Body of pancreas (tissue), 4 donors: ENCODE measurements around the gene GP1BB. TPM values are rescaled to one million over a fixed set of nuclear protein-coding genes. Genes with fewer than 3 reads are reported as not detected.

ENCODE experiments used
- ATAC-seq: fragments of 150-250 bp; one replicate; pipeline ENCODE4 v1.9.1; 2016
- DNase-seq, 4 donors: peaks; one replicate each; pipeline ENCODE4 v3.0.0-alpha.2; 2019
- H3K27ac ChIP-seq, 4 donors: fragments of 200-600 bp; sonication (generic); 1 replicate in 3 of 4; 2 replicates in 1 of 4; pipeline versions ENCODE4 v1.5.1 to v1.6.1; 2016 to 2019; ENCODE audit warnings: mild to moderate bottlenecking in 1 of 4, mixed read lengths in 1 of 4, moderate library complexity in 1 of 4
- H3K27me3 ChIP-seq, 2 donors: fragments of 200-600 bp; sonication (generic); one replicate each; pipeline ENCODE4 v1.6.0; 2016; ENCODE audit warnings: mild to moderate bottlenecking in 1 of 2
- H3K36me3 ChIP-seq, 2 donors: fragments of 200-600 bp; sonication (generic); replicated peaks in 1 of 2; 2 replicates each; pipeline ENCODE4 v1.5.1; 2016; ENCODE audit warnings: low read depth in 2 of 2; ENCODE audit not compliant: insufficient read depth in 1 of 2
- H3K4me1 ChIP-seq: fragments of 200-600 bp; sonication (generic); one replicate; pipeline ENCODE4 v1.6.0; 2016
- H3K4me3 ChIP-seq, 2 donors: fragments of 200-600 bp; sonication (generic); 1 replicate in 1 of 2; 2 replicates in 1 of 2; pipeline ENCODE4 v1.5.1; 2016 to 2019
- H3K9me3 ChIP-seq, 3 donors: fragments of 200-600 bp; sonication (generic); 1 replicate in 2 of 3; 2 replicates in 1 of 3; pipeline ENCODE4 v1.5.1; 2016
- POLR2A ChIP-seq, 3 donors: fragments of 450-650 bp; IDR thresholded peaks; one replicate each; pipeline ENCODE4 v1.6.1; 2016; ENCODE audit warnings: antibody characterized with exemption in 3 of 3, mild to moderate bottlenecking in 2 of 3
- WGBS, 2 donors: methylation state at CpG; one replicate each; pipeline ENCODE4 v1.1.5; 2017; 5-methylcytosine and 5-hydroxymethylcytosine counted together
- intact Hi-C: fragments of 100-400 bp; cut with DNase I; formaldehyde crosslinking; loops from one replicate; pipeline ENCODE4 v1.15.1; 2023
- total RNA-seq, 2 donors: library from RNA; depleted of rRNA; stranded (reverse); fragments of >200 nt; gene quantifications; one replicate each; pipeline ENCODE4 v1.1.0, GENCODE V29; 2016
- TF ChIP-seq, protein P1 (sequence below), 7 experiments: fragments of 450-650 bp in 4 of 7; fragments of 200-600 bp in 3 of 7; sonication (generic) in 3 of 7; IDR thresholded peaks; one replicate each; pipeline ENCODE4 v1.5.1; 2016 to 2019; ENCODE audit warnings: antibody characterized with exemption in 7 of 7

Gene GP1BB
- total RNA-seq = 10 to 100 TPM in 1 of 2 donors, 1 to 10 TPM in 1; 6.2 to 29.7 TPM

DNA sequence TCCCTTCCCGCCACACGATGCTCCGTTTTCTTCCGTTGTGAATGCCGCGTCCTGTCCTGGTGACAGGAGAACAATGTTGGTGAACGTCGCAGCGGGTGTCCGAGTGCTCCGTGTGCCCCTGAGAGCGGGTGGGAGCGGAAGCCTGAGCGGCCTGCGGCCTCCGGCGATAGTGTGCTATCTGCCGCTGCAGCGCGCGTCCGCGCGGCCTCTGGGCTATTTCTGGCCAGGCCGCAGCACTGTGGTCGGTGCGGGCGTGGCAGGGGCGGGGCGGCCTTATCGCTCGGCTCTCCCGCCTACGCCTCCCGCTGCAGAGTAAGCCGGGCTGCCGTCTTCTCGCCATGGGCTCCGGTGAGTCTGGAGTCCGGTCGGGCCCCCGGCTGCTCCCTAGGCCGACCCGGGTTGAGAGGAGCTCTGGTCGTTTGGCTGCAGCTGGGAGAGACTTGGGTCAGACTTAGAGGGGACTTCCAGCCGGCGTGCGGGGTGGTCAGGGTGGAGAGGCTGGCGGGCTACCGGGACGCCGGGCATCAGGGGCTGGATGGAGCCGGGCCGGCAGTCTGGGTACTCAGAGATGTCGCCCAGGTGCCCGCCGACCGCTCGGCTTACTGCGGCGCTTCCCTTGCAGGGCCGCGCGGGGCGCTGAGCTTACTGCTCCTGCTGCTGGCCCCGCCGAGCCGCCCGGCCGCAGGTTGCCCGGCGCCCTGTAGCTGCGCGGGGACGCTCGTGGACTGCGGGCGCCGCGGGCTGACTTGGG, at the start of gene GP1BB:
GP1BB (plus strand) TSS at position 308 of the 751 bp plus-strand sequence; CDS start at position 339, 31 bp downstream.
- no peaks in the 10 kb centered on the region for H3K9me3 ChIP-seq
- DNase-seq (peak; percentile 31 to 60 (median 50)), ATAC-seq (peak; percentile 55)
- H3K27me3 ChIP-seq = peaks cover 0 to 5% of the 10 kb centered on the region in 2 donors
- intact Hi-C loops = no loop called here
- H3K27ac ChIP-seq = no peak within 1 kb of the TSS
- no peak for TF ChIP-seq POLR2A (IDR thresholded peaks at IDR 0.05)
- TF ChIP-seq, protein P1, sequence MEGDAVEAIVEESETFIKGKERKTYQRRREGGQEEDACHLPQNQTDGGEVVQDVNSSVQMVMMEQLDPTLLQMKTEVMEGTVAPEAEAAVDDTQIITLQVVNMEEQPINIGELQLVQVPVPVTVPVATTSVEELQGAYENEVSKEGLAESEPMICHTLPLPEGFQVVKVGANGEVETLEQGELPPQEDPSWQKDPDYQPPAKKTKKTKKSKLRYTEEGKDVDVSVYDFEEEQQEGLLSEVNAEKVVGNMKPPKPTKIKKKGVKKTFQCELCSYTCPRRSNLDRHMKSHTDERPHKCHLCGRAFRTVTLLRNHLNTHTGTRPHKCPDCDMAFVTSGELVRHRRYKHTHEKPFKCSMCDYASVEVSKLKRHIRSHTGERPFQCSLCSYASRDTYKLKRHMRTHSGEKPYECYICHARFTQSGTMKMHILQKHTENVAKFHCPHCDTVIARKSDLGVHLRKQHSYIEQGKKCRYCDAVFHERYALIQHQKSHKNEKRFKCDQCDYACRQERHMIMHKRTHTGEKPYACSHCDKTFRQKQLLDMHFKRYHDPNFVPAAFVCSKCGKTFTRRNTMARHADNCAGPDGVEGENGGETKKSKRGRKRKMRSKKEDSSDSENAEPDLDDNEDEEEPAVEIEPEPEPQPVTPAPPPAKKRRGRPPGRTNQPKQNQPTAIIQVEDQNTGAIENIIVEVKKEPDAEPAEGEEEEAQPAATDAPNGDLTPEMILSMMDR (IDR thresholded peaks at IDR 0.05) = peak in 3 of 7 experiments; percentile 10 to 29 (median 15)
- no peak within 1 kb of the TSS for H3K4me3 ChIP-seq
- H3K4me1 ChIP-seq = peaks cover 32% of the 10 kb centered on the region
- 7 to 23% methylated on average over 12 to 80 of the region's 80 CpGs for WGBS, 2 donors
- no peaks in the 10 kb centered on the region for H3K36me3 ChIP-seq

DNA sequence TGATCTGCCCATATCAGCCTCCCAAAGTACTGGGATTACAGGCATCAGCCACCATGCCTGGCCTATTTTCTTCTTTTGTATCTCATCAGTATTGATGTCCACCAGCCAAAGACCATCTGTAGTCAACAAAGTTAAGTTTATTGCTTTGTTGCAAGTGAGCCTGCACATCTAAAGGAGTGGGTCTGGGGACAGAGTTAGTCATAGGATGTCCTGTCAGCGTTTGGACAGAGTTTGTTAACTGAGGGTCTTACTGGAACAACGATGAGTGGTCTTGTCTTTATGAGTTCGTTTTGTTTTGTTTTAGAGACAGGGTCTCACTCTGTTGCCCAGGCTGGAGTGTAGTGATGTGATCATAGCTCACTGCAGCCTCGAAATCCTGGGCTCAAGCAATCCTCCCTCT, 49.7 kb upstream of the GP1BB start:
- no peak overlapping the region for H3K4me3 ChIP-seq
- no peaks in the 10 kb centered on the region for H3K36me3 ChIP-seq
- ATAC-seq (no peak), DNase-seq (no peak)
- H3K27me3 ChIP-seq = no peaks in the 10 kb centered on the region
- H3K4me1 ChIP-seq = no peaks in the 10 kb centered on the region
- intact Hi-C loops = no loop called here
- no peak overlapping the region for H3K27ac ChIP-seq
- no peaks in the 10 kb centered on the region for H3K9me3 ChIP-seq
- 45 to 63% methylated on average over 3 to 4 of the region's 4 CpGs for WGBS, 2 donors
- TF ChIP-seq, protein P1 (IDR thresholded peaks at IDR 0.05) = no peak
- no peak for TF ChIP-seq POLR2A (IDR thresholded peaks at IDR 0.05)

DNA sequence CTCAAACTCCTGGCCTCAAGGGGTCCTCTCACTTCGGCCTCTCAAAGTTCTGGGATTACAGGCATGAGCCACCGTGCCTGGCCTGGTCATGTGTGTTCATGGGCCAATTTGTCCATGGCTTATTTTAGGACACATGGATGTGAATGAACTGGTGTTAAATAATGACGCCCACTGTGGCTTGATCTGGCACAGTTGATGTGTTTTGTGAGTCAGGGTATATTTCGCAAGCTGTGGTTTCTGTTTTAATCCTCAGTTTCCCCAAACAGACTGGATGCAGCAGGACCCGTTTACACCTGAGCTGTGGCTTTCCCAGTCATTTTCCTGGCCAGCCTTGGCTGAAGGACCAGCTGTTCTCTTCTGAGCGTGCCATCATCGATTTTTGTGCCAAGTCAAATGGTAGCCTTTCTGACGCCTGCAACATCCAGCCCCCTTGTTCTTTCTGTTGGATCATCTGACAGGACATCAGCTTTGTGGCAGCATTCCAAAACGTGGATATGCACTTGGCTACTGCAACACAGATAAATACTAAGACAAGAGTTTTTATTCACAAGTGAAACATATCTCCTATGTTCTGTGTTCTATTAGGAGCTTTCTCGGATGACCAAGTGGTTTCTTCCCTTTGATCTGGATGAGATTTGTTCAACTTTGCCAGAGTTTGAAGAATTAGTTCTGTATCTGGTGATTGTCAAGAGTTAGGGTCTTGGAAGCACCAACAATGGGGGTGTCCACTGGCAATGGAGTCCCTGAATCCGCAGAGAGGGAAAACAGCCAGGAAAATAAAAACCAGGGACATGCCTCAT, 49.0 kb upstream of the GP1BB start:
- no peaks in the 10 kb centered on the region for H3K4me1 ChIP-seq
- no peaks in the 10 kb centered on the region for H3K9me3 ChIP-seq
- no peak overlapping the region for H3K27ac ChIP-seq
- no peak overlapping the region for H3K4me3 ChIP-seq
- no peaks in the 10 kb centered on the region for H3K27me3 ChIP-seq
- DNase-seq (no peak), ATAC-seq (no peak)
- intact Hi-C loops = no loop called here
- no peak for TF ChIP-seq POLR2A (IDR thresholded peaks at IDR 0.05)
- TF ChIP-seq, protein P1 (IDR thresholded peaks at IDR 0.05) = no peak
- no peaks in the 10 kb centered on the region for H3K36me3 ChIP-seq
- WGBS, 2 donors = 68 to 75% methylated on average over 10 to 11 of the region's 11 CpGs

DNA sequence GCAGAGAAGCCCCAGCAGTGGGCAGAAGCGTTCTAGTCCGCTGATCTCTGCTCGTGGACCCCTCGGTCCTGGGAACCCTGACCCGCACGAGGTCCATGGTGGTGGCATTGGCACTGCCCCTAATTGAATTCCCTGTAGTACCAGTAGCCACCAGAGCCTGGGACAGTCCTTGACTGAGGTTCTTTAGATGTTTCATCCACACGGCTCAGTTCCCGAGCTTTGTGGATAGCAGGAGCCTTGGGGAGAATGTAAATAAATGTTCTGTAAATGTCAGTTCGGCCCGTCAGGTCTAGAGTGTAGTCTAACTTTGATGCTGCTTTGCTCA, 48.4 kb upstream of the GP1BB start:
- Histone ChIP-seq H3K27me3 (no peaks in the 10 kb centered on the region), H3K4me1 (no peaks in the 10 kb centered on the region), H3K9me3 (no peaks in the 10 kb centered on the region), H3K4me3 (no peak overlapping the region), H3K36me3 (no peaks in the 10 kb centered on the region), H3K27ac (no peak overlapping the region)
- intact Hi-C loops = no loop called here
- ATAC-seq (no peak), DNase-seq (no peak)
- no peak for TF ChIP-seq POLR2A (IDR thresholded peaks at IDR 0.05)
- TF ChIP-seq, protein P1 (IDR thresholded peaks at IDR 0.05) = no peak
- WGBS, 2 donors = 52 to 55% methylated on average over 10 of the region's 10 CpGs
